GM12878 (cell line): ENCODE data around the gene COL26A1. TPM values are rescaled to one million over a fixed set of nuclear protein-coding genes. Genes with fewer than 3 reads are reported as not detected.

ENCODE experiments used
- ATAC-seq: fragments of 200-7000 bp; cut with Tn5 transposase; 3 replicates; pipeline ENCODE4 v1.9.1; 2020; ENCODE audit warnings: mild to moderate bottlenecking, moderate library complexity
- BruUV-seq: library from RNA; stranded (reverse); fragments of 400-500 nt; replicated peaks from 2 replicates; lab custom pipeline; 2021; lab: Mats Ljungman, UMichigan
- CTCF ChIA-PET: fragments of 300-600 bp; sonication (Branson Sonifier 250); formaldehyde crosslinking; extraction: SDS; loops from one replicate; lab custom pipeline; 2021; ENCODE audit warnings: inconsistent platforms; lab: Yijun Ruan, JAX
- POLR2A ChIA-PET: fragments of 350-600 bp; formaldehyde crosslinking; extraction: SDS; loops from one replicate; lab custom pipeline; 2021; ENCODE audit warnings: inconsistent platforms; lab: Charles Lee
- RAD21 ChIA-PET: fragments of 300-600 bp; sonication (Branson Sonifier 250); formaldehyde crosslinking; loops from one replicate; lab custom pipeline; 2023; ENCODE audit warnings: antibody characterized with exemption; ENCODE audit not compliant: unreplicated experiment; lab: Charles Lee
- SMC1A ChIA-PET: fragments of 300-600 bp; sonication (Branson Sonifier 250); formaldehyde crosslinking; loops from one replicate; lab custom pipeline; 2023; ENCODE audit not compliant: unreplicated experiment, uncharacterized antibody; lab: Charles Lee
- DNase-seq: peaks from one replicate; pipeline ENCODE4 v3.0.0-alpha.2; 2011; ENCODE audit warnings: low read depth, low spot score
- FAIRE-seq: peaks from 3 replicates; lab custom pipeline; 2011; peaks lifted over from hg19 to GRCh38; lab: Jason Lieb, UNC
- H2AFZ ChIP-seq: 2 replicates; pipeline ENCODE4 v1.6.0; 2011; ENCODE audit warnings: low read depth, low read length, control low read depth; ENCODE audit not compliant: control insufficient read depth
- H3K27ac ChIP-seq: 2 replicates; pipeline ENCODE4 v1.5.1; 2011; ENCODE audit warnings: control low read depth; ENCODE audit not compliant: control insufficient read depth, insufficient read depth
- H3K27me3 ChIP-seq, 2 experiments: replicated peaks in 1 of 2; 2 replicates each; pipeline versions ENCODE4 v1.6.0 to v1.6.1; 2011; ENCODE audit warnings: low read length in 1 of 2; ENCODE audit not compliant: control insufficient read depth in 2 of 2, insufficient read depth in 2 of 2
- H3K36me3 ChIP-seq, 2 experiments: 2 replicates each; pipeline ENCODE4 v1.5.1; 2011; ENCODE audit warnings: low read length in 1 of 2; ENCODE audit not compliant: control insufficient read depth in 2 of 2, insufficient read depth in 2 of 2
- H3K4me1 ChIP-seq: 2 replicates; pipeline ENCODE4 v1.6.1; 2011; ENCODE audit warnings: mild to moderate bottlenecking, low read length, moderate library complexity, mixed read lengths; ENCODE audit not compliant: control insufficient read depth, insufficient read depth
- H3K4me2 ChIP-seq: 2 replicates; pipeline ENCODE4 v1.6.0; 2011; ENCODE audit warnings: control low read depth; ENCODE audit not compliant: control insufficient read depth, insufficient read depth
- H3K4me3 ChIP-seq: fragments of 200-600 bp; sonication (generic); 2 replicates; pipeline ENCODE4 v1.5.1; 2016
- H3K79me2 ChIP-seq: 2 replicates; pipeline ENCODE4 v1.6.0; 2011; ENCODE audit warnings: low read length; ENCODE audit not compliant: control insufficient read depth, insufficient read depth
- H3K9ac ChIP-seq: 2 replicates; pipeline ENCODE4 v1.8.0; 2011; ENCODE audit warnings: low read length, control low read depth, mixed read lengths; ENCODE audit not compliant: control insufficient read depth, insufficient read depth
- H3K9me3 ChIP-seq: replicated peaks from 3 replicates; pipeline ENCODE4 v1.5.1; 2011; ENCODE audit warnings: mild to moderate bottlenecking, low read length; ENCODE audit not compliant: control insufficient read depth, insufficient read depth
- H4K20me1 ChIP-seq: 2 replicates; pipeline ENCODE4 v1.6.0; 2011; ENCODE audit not compliant: control insufficient read depth, insufficient read depth
- MYB ChIP-seq: fragments of 150-350 bp; IDR thresholded peaks from 2 replicates; pipeline ENCODE4 v1.6.1; 2014; ENCODE audit warnings: mild to moderate bottlenecking, low read depth, low read length, borderline replicate concordance
- PML ChIP-seq: IDR thresholded peaks from 2 replicates; pipeline ENCODE4 v1.6.1; 2012; ENCODE audit warnings: low read length, inconsistent platforms
- SREBF1 ChIP-seq: IDR thresholded peaks from 2 replicates; pipeline ENCODE4 v1.6.1; 2012; ENCODE audit warnings: mild to moderate bottlenecking, low read length
- ZNF207 ChIP-seq: fragments of 450-650 bp; IDR thresholded peaks from 2 replicates; pipeline ENCODE4 v1.6.1; 2014; ENCODE audit warnings: antibody characterized with exemption, mild to moderate bottlenecking, borderline replicate concordance
- WGBS: methylation state at CpG from one replicate; pipeline ENCODE4 v1.1.6; 2016; ENCODE audit warnings: low lambda C conversion rate; ENCODE audit not compliant: insufficient replicate concordance, insufficient coverage; ENCODE audit errors: missing lambda C conversion rate; 5-methylcytosine and 5-hydroxymethylcytosine counted together
- in situ Hi-C: fragments of 300-500 bp; cut with MboI; formaldehyde crosslinking; loops from 9 replicates; pipeline ENCODE4 v1.14.3; 2018; ENCODE audit warnings: mixed read lengths
- intact Hi-C: fragments of 100-400 bp; cut with micrococcal nuclease; formaldehyde crosslinking; loops from one replicate; pipeline ENCODE4 v1.14.2; 2022; ENCODE audit not compliant: unreplicated experiment
- polyA plus RNA-seq, 11 experiments: library from polyadenylated mRNA; depleted of rRNA in 4 of 11; unstranded in 6 of 11; stranded (reverse) in 5 of 11; fragments of >200 nt; fragmentation: Nextera tagmentation in 4 of 11; fragmentation: Illumina TruSeq in 1 of 11; extraction: Ambion mirVana in 4 of 11; extraction: Trizol in 1 of 11; gene quantifications; 1 replicate in 1 of 11; 2 replicates in 10 of 11; pipeline versions ENCODE4 v1.2.1 to v1.2.3, GENCODE V29; 2011 to 2016; ENCODE audit warnings: inconsistent platforms in 2 of 11, missing spikeins in 2 of 11, low read depth in 1 of 11
- total RNA-seq, 4 experiments: library from RNA; depleted of rRNA in 3 of 4; stranded (reverse); fragments of >200 nt in 3 of 4; fragmentation: Illumina TruSeq in 1 of 4; extraction: Trizol in 1 of 4; gene quantifications; 2 replicates each; pipeline versions ENCODE4 v1.2.1 to v1.2.3, GENCODE V29; 2013 to 2021

Gene COL26A1
- total and polyA plus RNA-seq, 10 of the 15 experiments (the other 5 are each of a cell fraction or from before 2014, with no cell fraction given): 0.08 TPM; not detected in 9

DNA sequence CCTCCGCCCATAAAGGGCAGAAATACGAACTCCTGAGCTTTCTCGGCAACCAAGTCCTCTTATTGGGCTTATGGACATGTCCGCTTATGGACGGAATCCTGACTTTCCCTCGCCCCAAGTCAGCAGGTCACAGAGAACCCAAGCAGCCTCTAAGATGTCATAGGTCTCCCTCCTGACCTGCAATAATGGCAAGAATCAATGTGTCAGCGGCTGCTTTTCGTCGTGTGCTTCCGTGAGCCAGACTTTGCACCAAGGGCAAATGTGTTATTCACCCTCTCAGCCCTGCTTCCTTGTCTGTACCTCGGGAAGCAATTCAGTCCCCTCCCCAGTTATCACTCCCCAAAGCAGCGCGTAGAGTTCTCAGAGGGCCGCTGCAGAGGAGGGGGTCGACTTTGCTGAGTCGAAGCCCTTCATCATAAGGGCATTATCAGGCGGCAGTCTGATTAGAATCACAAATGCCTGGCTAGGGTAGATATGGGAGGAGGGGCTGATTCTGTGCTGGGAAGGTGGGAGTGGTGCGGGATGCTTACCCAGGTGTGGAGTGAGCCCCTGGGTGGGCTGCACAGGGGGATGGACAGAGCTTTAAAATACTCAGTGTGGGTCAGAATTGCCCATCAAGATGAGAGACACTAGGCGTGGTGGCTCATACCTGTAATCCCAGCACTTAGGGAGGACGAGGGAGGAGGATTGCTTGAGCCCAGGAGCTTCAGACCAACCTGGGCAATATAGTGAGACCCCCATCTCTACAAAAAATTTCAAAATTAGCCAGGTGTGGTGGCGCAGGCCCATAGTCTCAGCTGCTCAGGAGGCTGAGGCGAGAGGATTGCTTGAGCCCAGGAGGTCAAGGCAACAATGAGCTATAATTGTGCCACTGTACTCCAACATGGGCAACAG is 36.0 kb downstream of the COL26A1 start:
- no peaks in the 10 kb centered on the region; a peak in 2 of 4 replicates for H3K27me3 ChIP-seq
- H3K36me3 ChIP-seq: no peaks in the 10 kb centered on the region
- H4K20me1 ChIP-seq: no peaks in the 10 kb centered on the region
- RAD21 ChIA-PET: interaction anchor here (0.5 kb wide), 1 partner anchor 102 kb away, joined by 3 read pairs; no protein-coding TSS in a partner anchor
- intact Hi-C loops (no loop called here), in situ Hi-C loops (no loop called here)
- H2AFZ ChIP-seq: no peak overlapping the region
- no peak overlapping the region for H3K27ac ChIP-seq
- no TSS peak for BruUV-seq
- H3K9ac ChIP-seq: no peak overlapping the region
- CTCF ChIA-PET: no interaction called here
- TF ChIP-seq SREBF1 (no peak), ZNF207 (no peak), PML (no peak)
- TF ChIP-seq, all 136 proteins: peak for 0
- no peak overlapping the region for H3K4me3 ChIP-seq
- 47% methylated on average over 22 of the region's 22 CpGs for WGBS
- no peaks in the 10 kb centered on the region for H3K4me1 ChIP-seq
- H3K4me2 ChIP-seq: no peak overlapping the region
- no peak for FAIRE-seq
- no peak for DNase-seq
- no peaks in the 10 kb centered on the region for H3K79me2 ChIP-seq
- POLR2A ChIA-PET: no interaction called here
- ATAC-seq: no peak
- SMC1A ChIA-PET: no interaction called here
- H3K9me3 ChIP-seq: no peaks in the 10 kb centered on the region

DNA sequence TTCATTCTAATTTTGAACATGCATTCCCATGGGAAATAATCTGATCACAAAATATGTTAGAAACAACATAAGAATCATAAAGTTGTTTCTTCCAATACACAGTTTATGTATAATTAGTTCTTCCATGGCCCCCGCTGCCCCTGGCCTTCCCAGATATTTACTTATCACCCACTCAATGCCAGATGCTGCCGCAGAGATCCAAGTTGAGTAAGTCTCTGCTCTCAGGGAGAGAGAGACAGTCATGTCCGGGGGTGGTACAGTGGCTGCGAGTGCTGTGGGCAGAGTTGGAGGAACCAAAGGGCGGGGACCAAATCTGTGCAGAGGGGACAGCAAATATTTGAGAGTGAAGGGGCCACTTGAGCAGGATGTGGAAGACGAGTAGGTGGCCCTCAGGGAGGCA is 37.1 kb downstream of the COL26A1 start:
- ChIA-PET RAD21 (no interaction called here), SMC1A (no interaction called here), POLR2A (no interaction called here), CTCF (interaction anchor here (2.2 kb wide), 1 partner anchor 12 kb away, joined by 5 read pairs; no protein-coding TSS in a partner anchor)
- DNase-seq: no peak
- in situ Hi-C loops: no loop called here
- no peaks in the 10 kb centered on the region for H3K36me3 ChIP-seq
- H3K4me1 ChIP-seq: no peaks in the 10 kb centered on the region
- H2AFZ ChIP-seq: no peak overlapping the region
- no peak for FAIRE-seq
- intact Hi-C loops: no loop called here
- H3K9me3 ChIP-seq: no peaks in the 10 kb centered on the region
- 44% methylated on average over 6 of the region's 6 CpGs for WGBS
- H4K20me1 ChIP-seq: no peaks in the 10 kb centered on the region
- H3K79me2 ChIP-seq: no peaks in the 10 kb centered on the region
- no peak overlapping the region for H3K27ac ChIP-seq
- no peak for ATAC-seq
- BruUV-seq: no TSS peak
- no peak overlapping the region for H3K9ac ChIP-seq
- H3K4me2 ChIP-seq: no peak overlapping the region
- no peak overlapping the region for H3K4me3 ChIP-seq
- no peak for TF ChIP-seq MYB
- no peaks in the 10 kb centered on the region; a peak in 2 of 4 replicates for H3K27me3 ChIP-seq
